Endothelial cell of umbilical vein (primary cell): ENCODE measurements around the gene EXD3. TPM values are rescaled to one million over a fixed set of nuclear protein-coding genes. Genes with fewer than 3 reads are reported as not detected.

Source experiments
- BruUV-seq: library from RNA; stranded (reverse); fragments of 400-500 nt; replicated peaks from 2 replicates; lab custom pipeline; 2021; lab: Mats Ljungman, UMichigan
- CTCF ChIA-PET: fragments of 300-600, 350-600 bp; sonication (Branson Sonifier 250); formaldehyde crosslinking; loops from one replicate; lab custom pipeline; 2021; ENCODE audit warnings: antibody characterized with exemption, inconsistent platforms; lab: Charles Lee
- POLR2A ChIA-PET: fragments of 300-600, 350-600 bp; sonication (Branson Sonifier 250); formaldehyde crosslinking; loops from one replicate; lab custom pipeline; 2021; ENCODE audit warnings: antibody characterized with exemption, inconsistent platforms; lab: Charles Lee
- DNase-seq: peaks from one replicate; pipeline ENCODE4 v3.0.0-alpha.2; 2011; ENCODE audit warnings: low read depth, low spot score
- FAIRE-seq: peaks from 2 replicates; lab custom pipeline; 2011; peaks lifted over from hg19 to GRCh38; lab: Jason Lieb, UNC
- H2AFZ ChIP-seq: 2 replicates; pipeline ENCODE4 v1.6.0; 2012; ENCODE audit warnings: low read depth, low read length, control low read depth, inconsistent platforms
- H3K27ac ChIP-seq: 2 replicates; pipeline ENCODE4 v1.5.1; 2011; ENCODE audit warnings: low read depth, mild to moderate bottlenecking, control low read depth, low read length, moderate library complexity; ENCODE audit not compliant: insufficient read depth
- H3K27me3 ChIP-seq, 2 experiments: 2 replicates each; pipeline versions ENCODE4 v1.6.0 to v1.6.1; 2011; ENCODE audit warnings: low read length in 2 of 2, mixed read lengths in 1 of 2; ENCODE audit not compliant: control insufficient read depth in 2 of 2, insufficient read depth in 2 of 2
- H3K36me3 ChIP-seq, 2 experiments: 2 replicates in 1 of 2; 3 replicates in 1 of 2; pipeline ENCODE4 v1.5.1; 2011; ENCODE audit warnings: low read length in 2 of 2, mild to moderate bottlenecking in 1 of 2, moderate library complexity in 1 of 2; ENCODE audit not compliant: control insufficient read depth in 2 of 2, insufficient read depth in 2 of 2; ENCODE audit errors: extremely low read depth in 1 of 2
- H3K4me1 ChIP-seq: 3 replicates; pipeline ENCODE4 v1.5.1; 2011; ENCODE audit warnings: mild to moderate bottlenecking, low read length; ENCODE audit not compliant: control insufficient read depth, insufficient read depth; ENCODE audit errors: extremely low read depth
- H3K4me2 ChIP-seq: 2 replicates; pipeline ENCODE4 v1.6.1; 2011; ENCODE audit warnings: low read length, control low read depth, mixed read lengths; ENCODE audit not compliant: insufficient read depth
- H3K4me3 ChIP-seq, 3 experiments: fragments of 200-600 bp in 1 of 3; sonication (generic), shearing (Covaris generic) in 1 of 3; replicated peaks in 1 of 3; 2 replicates each; pipeline ENCODE4 v1.5.1; 2011 to 2016; ENCODE audit warnings: control low read depth in 3 of 3, low read length in 3 of 3, mild to moderate bottlenecking in 2 of 3, inconsistent platforms in 1 of 3, low read depth in 1 of 3, moderate library complexity in 1 of 3; ENCODE audit not compliant: insufficient read depth in 1 of 3
- H3K79me2 ChIP-seq: 2 replicates; pipeline ENCODE4 v1.6.0; 2012; ENCODE audit warnings: low read length, inconsistent platforms; ENCODE audit not compliant: control insufficient read depth, insufficient read depth
- H3K9ac ChIP-seq: replicated peaks from 2 replicates; pipeline ENCODE3; 2011; ENCODE audit warnings: low read length, control low read depth; ENCODE audit not compliant: insufficient read depth; ENCODE audit errors: extremely low read depth
- H3K9me1 ChIP-seq: replicated peaks from 3 replicates; pipeline ENCODE4 v1.6.0; 2011; ENCODE audit warnings: mild to moderate bottlenecking, low read length; ENCODE audit not compliant: control insufficient read depth, insufficient read depth; ENCODE audit errors: extremely low read depth
- H3K9me3 ChIP-seq: replicated peaks from 2 replicates; pipeline ENCODE4 v1.5.1; 2012; ENCODE audit warnings: low read length, inconsistent platforms; ENCODE audit not compliant: control insufficient read depth, insufficient read depth
- H4K20me1 ChIP-seq: replicated peaks from 2 replicates; pipeline ENCODE3; 2011; ENCODE audit warnings: mild to moderate bottlenecking, low read length; ENCODE audit not compliant: control insufficient read depth, insufficient read depth; ENCODE audit errors: extremely low read depth
- EZH2 ChIP-seq: IDR thresholded peaks from 2 replicates; pipeline ENCODE4 v1.6.1; 2012; ENCODE audit warnings: borderline replicate concordance, low read depth, mild to moderate bottlenecking, moderate library complexity, low read length, inconsistent platforms; ENCODE audit not compliant: severe bottlenecking
- FOS ChIP-seq: IDR thresholded peaks from 2 replicates; pipeline ENCODE4 v1.6.1; 2011; ENCODE audit warnings: mild to moderate bottlenecking, low read length, moderate library complexity, borderline replicate concordance; ENCODE audit not compliant: insufficient read depth
- JUN ChIP-seq: IDR thresholded peaks from 2 replicates; pipeline ENCODE4 v1.6.1; 2011; ENCODE audit warnings: borderline replicate concordance, low read depth; ENCODE audit not compliant: insufficient read length, insufficient read depth
- MYC ChIP-seq: IDR thresholded peaks from one replicate; pipeline ENCODE4 v1.6.1; 2011; ENCODE audit warnings: mild to moderate bottlenecking, low read depth, low read length
- dilution Hi-C: fragments of 300-500 bp; cut with MboI; formaldehyde crosslinking; loops from one replicate; pipeline ENCODE4 v1.15.0; 2019; ENCODE audit warnings: low sequenced_read_pairs; ENCODE audit not compliant: extremely low pct_ligation_motif_present
- intact Hi-C: fragments of 100-400 bp; cut with micrococcal nuclease; formaldehyde crosslinking; loops from one replicate; pipeline ENCODE4 v1.10.0; 2022
- polyA plus RNA-seq, 4 experiments: library from polyadenylated mRNA; depleted of rRNA in 3 of 4; stranded (reverse) in 3 of 4; unstranded in 1 of 4; fragments of >200 nt; gene quantifications; 2 replicates each; pipeline versions ENCODE4 v1.2.1 to v1.2.3, GENCODE V29; 2011 to 2012; ENCODE audit warnings: missing spikeins in 1 of 4
- total RNA-seq: library from RNA; stranded (reverse); gene quantifications from 2 replicates; pipeline ENCODE4 v1.2.3, GENCODE V29; 2021
- TF ChIP-seq, protein P1 (sequence below), 2 donors: IDR thresholded peaks; 1 replicate in 1 of 2; 2 replicates in 1 of 2; pipeline ENCODE4 v1.5.1; 2011; ENCODE audit warnings: low read length in 2 of 2, mild to moderate bottlenecking in 2 of 2, moderate library complexity in 2 of 2, control low read depth in 1 of 2, inconsistent platforms in 1 of 2, low read depth in 1 of 2; ENCODE audit not compliant: insufficient read depth in 1 of 2; ENCODE audit errors: extremely low read depth in 1 of 2
- TF ChIP-seq, protein P2 (sequence below): IDR thresholded peaks from 2 replicates; pipeline ENCODE4 v1.6.1; 2011; ENCODE audit not compliant: insufficient read depth, insufficient read length

Gene EXD3
- total and polyA plus RNA-seq, 2 donors (not counting 3 experiments of a cell fraction or from before 2014, with no cell fraction given), result 17.7 to 30.3 TPM

DNA sequence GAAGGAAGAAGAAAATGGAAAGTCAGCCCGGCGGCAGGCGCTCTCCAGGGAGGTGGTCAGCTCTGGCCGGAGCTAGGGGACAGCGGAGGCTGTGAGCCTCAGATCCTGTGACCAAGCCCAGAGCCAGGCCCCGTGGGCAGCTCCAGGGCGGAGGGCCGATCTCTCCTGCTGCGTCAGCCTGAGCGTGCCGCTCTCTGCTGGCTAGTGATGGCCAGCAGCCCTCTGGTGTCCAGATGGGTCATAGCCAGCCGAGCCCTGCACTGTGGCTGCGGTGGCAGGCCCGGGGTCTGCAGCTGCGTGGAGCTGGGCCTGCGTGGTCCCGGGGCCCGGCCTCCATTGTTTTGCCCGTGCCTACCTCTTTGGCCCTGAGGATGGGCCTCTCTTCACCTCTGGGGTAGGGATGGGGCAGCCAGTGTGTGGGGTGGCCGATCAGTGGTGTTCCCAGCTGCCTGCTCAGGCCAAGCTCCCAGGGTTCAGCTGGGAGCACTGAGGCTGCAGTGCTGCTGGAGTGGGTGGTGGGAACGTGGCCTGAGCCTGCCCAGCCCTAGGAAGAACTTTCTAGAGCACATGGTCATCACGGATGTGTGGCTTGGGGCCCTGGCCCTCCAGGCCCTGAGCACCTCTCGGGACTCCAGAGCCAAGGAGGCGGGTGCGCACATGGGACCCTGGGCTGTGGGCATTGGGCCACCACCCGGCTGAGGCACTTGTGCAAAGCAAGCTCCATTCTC is 103.8 kb downstream of the EXD3 start:
- FAIRE-seq, result no peak
- intact Hi-C loops, result no loop called here
- POLR2A ChIA-PET, result no interaction called here
- Histone ChIP-seq H4K20me1 (no peaks in the 10 kb centered on the region), H3K27me3 (no peaks in the 10 kb centered on the region), H3K36me3 (no peaks in the 10 kb centered on the region), H3K79me2 (no peaks in the 10 kb centered on the region), H3K9me1 (no peaks in the 10 kb centered on the region), H3K27ac (no peak overlapping the region), H3K4me2 (no peak overlapping the region), H3K9ac (no peak overlapping the region), H3K4me3 (no peak overlapping the region), H2AFZ (no peak overlapping the region), H3K4me1 (peaks cover 27% of the 10 kb centered on the region), H3K9me3 (no peaks in the 10 kb centered on the region)
- no peak for DNase-seq
- CTCF ChIA-PET, result interaction anchor here (0.6 to 3.2 kb wide), 9 partner anchors 11 to 86 kb away, joined by 3 to 33 read pairs (median 3); partner anchors contain the start of gene NRARP
- dilution Hi-C loops, result no loop called here
- BruUV-seq, result no TSS peak
- TF ChIP-seq EZH2 (no peak), JUN (no peak), MYC (no peak), FOS (no peak)
- TF ChIP-seq, protein P1, sequence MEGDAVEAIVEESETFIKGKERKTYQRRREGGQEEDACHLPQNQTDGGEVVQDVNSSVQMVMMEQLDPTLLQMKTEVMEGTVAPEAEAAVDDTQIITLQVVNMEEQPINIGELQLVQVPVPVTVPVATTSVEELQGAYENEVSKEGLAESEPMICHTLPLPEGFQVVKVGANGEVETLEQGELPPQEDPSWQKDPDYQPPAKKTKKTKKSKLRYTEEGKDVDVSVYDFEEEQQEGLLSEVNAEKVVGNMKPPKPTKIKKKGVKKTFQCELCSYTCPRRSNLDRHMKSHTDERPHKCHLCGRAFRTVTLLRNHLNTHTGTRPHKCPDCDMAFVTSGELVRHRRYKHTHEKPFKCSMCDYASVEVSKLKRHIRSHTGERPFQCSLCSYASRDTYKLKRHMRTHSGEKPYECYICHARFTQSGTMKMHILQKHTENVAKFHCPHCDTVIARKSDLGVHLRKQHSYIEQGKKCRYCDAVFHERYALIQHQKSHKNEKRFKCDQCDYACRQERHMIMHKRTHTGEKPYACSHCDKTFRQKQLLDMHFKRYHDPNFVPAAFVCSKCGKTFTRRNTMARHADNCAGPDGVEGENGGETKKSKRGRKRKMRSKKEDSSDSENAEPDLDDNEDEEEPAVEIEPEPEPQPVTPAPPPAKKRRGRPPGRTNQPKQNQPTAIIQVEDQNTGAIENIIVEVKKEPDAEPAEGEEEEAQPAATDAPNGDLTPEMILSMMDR (IDR thresholded peaks at IDR 0.05; ENCODE audit: extremely low read depth in 1 of 2, insufficient read depth in 1 of 2, low read depth in 1 of 2, low read length in 2 of 2), result peak in 1 of 2 donors; percentile 13
- TF ChIP-seq, protein P2, sequence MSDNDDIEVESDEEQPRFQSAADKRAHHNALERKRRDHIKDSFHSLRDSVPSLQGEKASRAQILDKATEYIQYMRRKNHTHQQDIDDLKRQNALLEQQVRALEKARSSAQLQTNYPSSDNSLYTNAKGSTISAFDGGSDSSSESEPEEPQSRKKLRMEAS, result no peak
